WI38 (cell line): ENCODE results near the gene CAPN5.

Experiments
- H3K4me3 ChIP-seq: 2 replicates; pipeline ENCODE4 v1.5.1; 2011; ENCODE audit warnings: low read depth, mild to moderate bottlenecking, control low read depth, low read length
- CTCF ChIP-seq: IDR thresholded peaks from 2 replicates; pipeline ENCODE4 v1.5.1; 2012; ENCODE audit warnings: low read depth, mild to moderate bottlenecking, control low read depth, low read length

CAPN5 gene

GRCh38 chr11:77125191-77125590, 58.4 kb downstream of the CAPN5 start:
- H3K4me3 ChIP-seq: no peak overlapping the region
- TF ChIP-seq CTCF: no peak

DNA sequence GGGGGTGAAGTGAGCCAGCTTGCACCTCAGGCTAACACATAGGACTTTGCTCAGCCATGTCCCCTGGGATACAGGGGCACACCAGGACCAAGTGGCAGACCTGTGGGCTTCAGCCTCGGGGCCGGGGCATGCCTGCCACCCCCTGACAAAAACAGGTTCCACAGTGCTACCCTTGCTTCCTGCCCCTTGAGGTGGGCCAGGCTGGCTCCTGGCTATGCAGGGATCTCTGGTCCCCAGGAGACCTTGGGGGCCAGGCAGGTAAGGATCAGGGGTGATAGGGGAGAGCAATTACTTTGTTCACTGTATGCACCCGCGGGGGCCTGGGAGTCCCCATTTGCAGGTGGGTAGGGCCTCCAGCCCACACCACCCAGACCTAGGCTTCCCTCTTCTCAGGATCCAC, 58.9 kb downstream of the CAPN5 start:
- TF ChIP-seq CTCF: no peak
- no peak overlapping the region for H3K4me3 ChIP-seq

GRCh38 chr11:77126156-77126775, 59.5 kb downstream of the CAPN5 start:
- no peak overlapping the region for H3K4me3 ChIP-seq
- no peak for TF ChIP-seq CTCF

DNA sequence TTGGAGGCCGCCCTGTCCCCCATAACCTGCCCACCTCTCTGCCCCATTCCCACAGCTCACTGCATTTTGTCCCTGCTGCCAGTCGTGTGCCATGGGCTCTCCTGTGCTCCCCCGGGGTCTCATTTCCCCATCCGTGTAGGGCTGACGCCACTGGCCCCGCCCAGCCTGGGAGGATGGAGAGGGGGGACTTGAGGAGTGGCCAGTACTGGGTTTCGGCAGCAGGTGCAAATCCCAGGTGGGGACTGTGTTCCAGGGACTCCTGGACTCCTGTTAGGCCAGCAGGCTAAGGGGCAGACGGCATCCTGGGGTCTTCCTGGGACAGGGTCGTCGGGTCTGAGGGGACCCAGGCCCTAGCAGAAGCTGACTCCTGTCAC, 60.1 kb downstream of the CAPN5 start:
- no peak for TF ChIP-seq CTCF
- H3K4me3 ChIP-seq: peak overlapping the region; percentile 57

DNA sequence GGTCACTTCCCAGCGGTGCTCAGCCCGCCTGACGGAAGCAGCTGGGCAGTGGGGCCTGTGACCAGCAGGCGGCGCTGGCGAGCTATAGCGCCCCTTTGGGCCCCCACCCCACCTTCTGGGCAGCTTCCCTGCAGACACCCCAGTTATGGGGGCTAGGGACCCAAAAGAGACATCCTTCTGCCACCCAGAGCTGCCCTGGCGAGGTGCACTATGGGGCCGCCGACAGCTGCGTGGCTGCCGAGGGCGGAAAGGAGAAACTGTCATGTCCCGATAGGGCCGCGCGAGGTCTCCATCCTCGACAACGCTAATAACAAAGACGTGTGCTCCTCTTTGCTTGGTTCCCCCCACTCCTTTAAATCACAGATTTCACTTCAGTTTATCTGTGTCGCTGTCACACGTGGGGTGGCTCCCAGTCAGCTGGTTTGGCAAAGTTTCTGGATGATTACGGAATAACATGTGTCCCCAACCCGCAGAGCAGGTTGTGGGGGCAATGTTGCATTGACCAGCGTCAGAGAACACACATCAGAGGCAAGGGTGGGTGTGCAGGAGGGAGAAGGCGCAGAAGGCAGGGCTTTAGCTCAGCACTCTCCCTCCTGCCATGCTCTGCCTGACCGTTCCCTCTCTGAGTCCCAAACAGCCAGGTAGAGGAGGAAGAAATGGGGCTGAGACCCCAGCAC, 60.6 kb downstream of the CAPN5 start:
- H3K4me3 ChIP-seq: peak overlapping the region; percentile 57
- peak; percentile 100 for TF ChIP-seq CTCF

DNA sequence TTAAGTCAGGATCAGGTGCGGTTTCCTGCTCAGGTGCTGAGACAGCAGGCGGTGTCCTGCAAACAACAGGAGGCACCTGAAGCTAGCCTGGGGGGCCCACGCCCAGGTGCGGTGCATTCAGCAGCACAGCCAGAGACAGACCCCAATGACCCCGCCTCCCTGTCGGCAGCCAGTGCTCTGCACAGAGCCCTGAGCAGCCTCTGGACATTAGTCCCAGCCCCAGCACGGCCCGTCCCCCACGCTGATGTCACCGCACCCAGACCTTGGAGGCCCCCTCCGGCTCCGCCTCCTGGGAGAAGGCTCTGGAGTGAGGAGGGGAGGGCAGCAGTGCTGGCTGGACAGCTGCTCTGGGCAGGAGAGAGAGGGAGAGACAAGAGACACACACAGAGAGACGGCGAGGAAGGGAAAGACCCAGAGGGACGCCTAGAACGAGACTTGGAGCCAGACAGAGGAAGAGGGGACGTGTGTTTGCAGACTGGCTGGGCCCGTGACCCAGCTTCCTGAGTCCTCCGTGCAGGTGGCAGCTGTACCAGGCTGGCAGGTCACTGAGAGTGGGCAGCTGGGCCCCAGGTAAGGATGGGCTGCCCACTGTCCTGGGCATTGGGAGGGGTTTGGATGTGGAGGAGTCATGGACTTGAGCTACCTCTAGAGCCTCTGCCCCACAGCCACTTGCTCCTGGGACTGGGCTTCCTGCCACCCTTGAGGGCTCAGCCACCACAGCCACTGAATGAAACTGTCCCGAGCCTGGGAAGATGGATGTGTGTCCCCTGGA, 61.3 kb downstream of the CAPN5 start, which contains the start of gene MYO7A:
MYO7A (plus strand) TSS at position 327 of the 772 bp plus-strand sequence. CDS start 2,389 bp downstream, outside the sequence.
- TF ChIP-seq CTCF: no peak
- peak within 1 kb of the TSS; percentile 57 for H3K4me3 ChIP-seq
